ENCODE measurements around the gene ARPC1B. TPM values are rescaled to one million over a fixed set of nuclear protein-coding genes. Genes with fewer than 3 reads are reported as not detected.

The ARPC1B gene
- total and polyA plus RNA-seq, 9 of the 15 experiments (the other 6 are each of a cell fraction or from before 2014, with no cell fraction given), result 6.7 to 357 (median 211) TPM

GRCh38 chr7:99438573-99439480, 64.3 kb downstream of the ARPC1B start, which contains the start of the genes CPSF4 and PTCD1 (continued):
- TF ChIP-seq HNRNPUL1 (IDR thresholded peaks at IDR 0.05; ENCODE audit: low read length) (no peak), CHAMP1 (IDR thresholded peaks at IDR 0.05) (no peak), BCLAF1 (IDR thresholded peaks at IDR 0.05; ENCODE audit: borderline replicate concordance in 1 of 2, control insufficient read depth in 1 of 2, low read depth in 2 of 2, low read length in 1 of 2) (no peak), HDAC8 (tag; IDR thresholded peaks at IDR 0.05) (0 out of 2 replicates have a peak, but pooled peaks have one; percentile 19), SPI1 (IDR thresholded peaks at IDR 0.05; ENCODE audit: borderline replicate concordance, low read depth, low read length) (0 out of 2 replicates have a peak, but pooled peaks have one; percentile 49), TBP (optimal IDR thresholded peaks at IDR 0.05; ENCODE audit: low read depth, low read length) (peak; percentile 71), CAMTA2 (CRISPR knock-in tag; conservative IDR thresholded peaks at IDR 0.05) (no peak), MYBL2 (IDR thresholded peaks at IDR 0.05; ENCODE audit: low read depth) (no peak), MYBL2 (CRISPR knock-in tag; IDR thresholded peaks at IDR 0.05; ENCODE audit: borderline replicate concordance) (no peak), EP400 (IDR thresholded peaks at IDR 0.05) (peak; percentile 91), HIVEP1 (CRISPR knock-in tag; IDR thresholded peaks at IDR 0.05) (peak; percentile 84; the same call in 1 of the 2 replicates), CEBPG (CRISPR knock-in tag; IDR thresholded peaks at IDR 0.05) (no peak), CEBPG (tag; conservative IDR thresholded peaks at IDR 0.05 in 1 of 2, IDR thresholded peaks at IDR 0.05 in 1 of 2) (no peak), PHF8 (IDR thresholded peaks at IDR 0.05; ENCODE audit: borderline replicate concordance, low read length) (peak; percentile 93), TBL1XR1 (IDR thresholded peaks at IDR 0.05; ENCODE audit: low read length in 2 of 2) (peak in 1 of 2 experiments; percentile 67; a peak in 1 of 4 replicates), ZNF347 (CRISPR knock-in tag; IDR thresholded peaks at IDR 0.05; ENCODE audit: low read depth) (no peak), CTCF (IDR thresholded peaks at IDR 0.05 in 2 of 3, conservative IDR thresholded peaks at IDR 0.05 in 1 of 3; ENCODE audit: insufficient read depth in 2 of 3, low read depth in 1 of 3, low read length in 3 of 3) (no peak), BDP1 (IDR thresholded peaks at IDR 0.05; ENCODE audit: insufficient read depth, insufficient read length) (no peak)

All from K562 (cell line).